Thoracic aorta (tissue), 2 donors: ENCODE results near the gene CMTM1. TPM values are rescaled to one million over a fixed set of nuclear protein-coding genes. Genes with fewer than 3 reads are reported as not detected.
"Not testable (repeated sequence)": the region's sequence is repeated elsewhere in the genome, so short reads cannot be mapped to it uniquely, and the experiment has no call there.

ENCODE experiments used
- ATAC-seq: fragments of 150-250 bp; one replicate; pipeline ENCODE4 v1.8.0; 2017; ENCODE audit warnings: low read depth; ENCODE audit not compliant: insufficient number of reproducible peaks, low FRiP score
- DNase-seq: peaks from one replicate; pipeline ENCODE4 v3.0.0-alpha.2; 2020; ENCODE audit warnings: low spot score
- H3K27ac ChIP-seq, 2 donors: fragments of 200-600 bp; sonication (generic); 1 replicate in 1 of 2; 2 replicates in 1 of 2; pipeline ENCODE4 v1.5.1; 2016; ENCODE audit warnings: mild to moderate bottlenecking in 2 of 2, moderate library complexity in 2 of 2
- H3K27me3 ChIP-seq: fragments of 200-600 bp; sonication (generic); replicated peaks from 2 replicates; pipeline ENCODE4 v1.6.0; 2016; ENCODE audit warnings: mild to moderate bottlenecking; ENCODE audit not compliant: insufficient read depth
- H3K36me3 ChIP-seq: fragments of 200-600 bp; sonication (generic); one replicate; pipeline ENCODE4 v1.5.1; 2016
- H3K4me1 ChIP-seq, 2 donors: fragments of 200-600 bp; sonication (generic); 1 replicate in 1 of 2; 2 replicates in 1 of 2; pipeline versions ENCODE4 v1.5.1 to v1.6.0; 2016; ENCODE audit warnings: low read depth in 2 of 2, mild to moderate bottlenecking in 1 of 2; ENCODE audit not compliant: control insufficient read depth in 1 of 2
- H3K4me3 ChIP-seq: fragments of 200-600 bp; sonication (generic); 2 replicates; pipeline ENCODE4 v1.5.1; 2016; ENCODE audit warnings: mild to moderate bottlenecking
- H3K9me3 ChIP-seq: fragments of 200-600 bp; sonication (generic); 2 replicates; pipeline ENCODE4 v1.5.1; 2016
- total RNA-seq, 2 donors: library from RNA; depleted of rRNA; stranded (reverse); fragments of >200 nt; gene quantifications; one replicate each; pipeline versions ENCODE4 v1.1.0 to v1.2.3, GENCODE V29; 2016
- TF ChIP-seq, protein P1 (sequence below): fragments of 200-600 bp; sonication (generic); IDR thresholded peaks from one replicate; pipeline ENCODE4 v1.5.1; 2019; ENCODE audit warnings: antibody characterized with exemption

CMTM1 gene
- total RNA-seq, 2 donors from 2014 or later, result 0.81 to 7.5 TPM

DNA sequence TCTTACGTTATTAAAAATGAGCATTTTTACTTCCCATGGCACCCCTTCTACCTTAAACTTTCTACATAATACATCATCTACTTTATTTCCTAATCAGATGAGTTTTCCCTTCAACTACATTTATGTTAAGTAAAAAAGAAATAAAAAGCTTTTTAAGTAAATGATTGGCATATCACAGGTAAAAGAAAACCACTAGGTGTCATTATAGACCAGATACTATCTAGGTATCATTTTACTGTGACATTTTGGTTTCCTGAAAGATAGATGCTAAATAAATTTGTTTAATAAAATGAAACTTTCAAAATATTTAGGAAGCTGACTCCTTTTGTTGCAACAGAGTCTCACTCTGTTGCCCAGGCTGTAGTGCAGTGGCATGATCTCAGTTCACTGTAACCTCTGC is 3.8 kb upstream of the CMTM1 start:
- ATAC-seq (no peak), DNase-seq (no peak)
- no peaks in the 10 kb centered on the region for H3K27me3 ChIP-seq
- no peak overlapping the region for H3K4me3 ChIP-seq
- no peaks in the 10 kb centered on the region for H3K9me3 ChIP-seq
- no peaks in the 10 kb centered on the region for H3K4me1 ChIP-seq
- no peak overlapping the region for H3K27ac ChIP-seq
- H3K36me3 ChIP-seq, result no peaks in the 10 kb centered on the region
- TF ChIP-seq, protein P1, sequence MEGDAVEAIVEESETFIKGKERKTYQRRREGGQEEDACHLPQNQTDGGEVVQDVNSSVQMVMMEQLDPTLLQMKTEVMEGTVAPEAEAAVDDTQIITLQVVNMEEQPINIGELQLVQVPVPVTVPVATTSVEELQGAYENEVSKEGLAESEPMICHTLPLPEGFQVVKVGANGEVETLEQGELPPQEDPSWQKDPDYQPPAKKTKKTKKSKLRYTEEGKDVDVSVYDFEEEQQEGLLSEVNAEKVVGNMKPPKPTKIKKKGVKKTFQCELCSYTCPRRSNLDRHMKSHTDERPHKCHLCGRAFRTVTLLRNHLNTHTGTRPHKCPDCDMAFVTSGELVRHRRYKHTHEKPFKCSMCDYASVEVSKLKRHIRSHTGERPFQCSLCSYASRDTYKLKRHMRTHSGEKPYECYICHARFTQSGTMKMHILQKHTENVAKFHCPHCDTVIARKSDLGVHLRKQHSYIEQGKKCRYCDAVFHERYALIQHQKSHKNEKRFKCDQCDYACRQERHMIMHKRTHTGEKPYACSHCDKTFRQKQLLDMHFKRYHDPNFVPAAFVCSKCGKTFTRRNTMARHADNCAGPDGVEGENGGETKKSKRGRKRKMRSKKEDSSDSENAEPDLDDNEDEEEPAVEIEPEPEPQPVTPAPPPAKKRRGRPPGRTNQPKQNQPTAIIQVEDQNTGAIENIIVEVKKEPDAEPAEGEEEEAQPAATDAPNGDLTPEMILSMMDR, result no peak

DNA sequence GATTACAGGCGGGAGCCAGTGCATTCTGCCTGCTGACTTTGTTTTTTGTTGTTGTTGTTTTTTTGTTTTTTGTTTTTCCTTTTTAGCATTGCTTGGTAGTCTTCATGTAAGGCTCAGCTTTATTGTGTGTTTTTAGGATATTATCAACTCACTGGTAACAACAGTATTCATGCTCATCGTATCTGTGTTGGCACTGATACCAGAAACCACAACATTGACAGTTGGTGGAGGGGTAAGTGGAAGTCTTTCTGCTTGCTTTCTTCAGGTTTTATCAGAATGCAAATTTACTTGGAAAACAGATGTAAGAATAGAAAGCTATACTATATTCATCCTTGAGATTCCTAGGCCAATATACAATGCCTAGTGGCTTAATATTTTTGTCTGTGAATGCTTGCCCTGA is 3.3 kb upstream of the CMTM1 start:
- ATAC-seq, result no peak
- H3K36me3 ChIP-seq, result no peaks in the 10 kb centered on the region
- H3K27ac ChIP-seq, result no peak overlapping the region
- DNase-seq, result no peak
- no peaks in the 10 kb centered on the region for H3K27me3 ChIP-seq
- TF ChIP-seq, protein P1, result no peak
- H3K4me1 ChIP-seq, result no peaks in the 10 kb centered on the region
- no peak overlapping the region for H3K4me3 ChIP-seq
- H3K9me3 ChIP-seq, result no peaks in the 10 kb centered on the region

DNA sequence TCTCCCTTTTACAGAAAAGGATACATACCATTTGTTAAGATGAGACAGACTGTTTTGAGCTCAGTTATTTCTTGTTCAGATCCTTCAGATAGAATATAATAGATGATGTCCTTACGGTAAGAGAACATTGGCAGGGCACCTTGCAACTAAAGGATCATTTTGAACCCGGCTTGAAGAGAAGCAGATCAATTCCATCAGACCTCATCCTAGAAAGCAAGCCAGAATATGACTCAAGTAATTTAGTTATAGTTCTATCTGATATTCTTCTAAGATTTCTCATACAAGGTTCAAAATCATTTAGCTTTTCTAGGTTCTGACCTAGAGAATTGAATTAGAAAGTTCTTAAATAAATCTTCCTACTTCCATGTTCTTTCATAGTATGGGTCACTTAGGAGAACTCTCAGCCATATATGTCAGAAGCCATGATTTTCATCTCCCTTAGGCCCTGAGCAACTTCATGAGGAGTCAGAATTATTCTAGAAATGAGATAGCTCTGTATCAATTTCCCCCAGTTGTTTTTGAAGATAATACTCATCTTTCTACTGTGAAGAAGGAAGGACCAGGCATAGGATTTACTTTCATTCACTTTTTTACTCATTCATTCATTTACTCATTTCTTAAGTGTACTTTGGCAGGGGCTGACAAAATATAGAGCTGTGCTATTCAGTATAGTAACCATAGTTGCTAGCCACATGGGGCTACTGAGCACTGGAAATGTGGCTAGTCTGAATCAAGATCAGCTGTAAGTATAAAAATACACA is 2.5 kb upstream of the CMTM1 start:
- no peak overlapping the region for H3K27ac ChIP-seq
- peaks cover 0 to 3% of the 10 kb centered on the region in 2 donors for H3K4me1 ChIP-seq
- TF ChIP-seq, protein P1, result no peak
- H3K4me3 ChIP-seq, result no peak overlapping the region
- ATAC-seq, result no peak
- H3K27me3 ChIP-seq, result no peaks in the 10 kb centered on the region
- H3K36me3 ChIP-seq, result no peaks in the 10 kb centered on the region
- no peak for DNase-seq
- H3K9me3 ChIP-seq, result no peaks in the 10 kb centered on the region

DNA sequence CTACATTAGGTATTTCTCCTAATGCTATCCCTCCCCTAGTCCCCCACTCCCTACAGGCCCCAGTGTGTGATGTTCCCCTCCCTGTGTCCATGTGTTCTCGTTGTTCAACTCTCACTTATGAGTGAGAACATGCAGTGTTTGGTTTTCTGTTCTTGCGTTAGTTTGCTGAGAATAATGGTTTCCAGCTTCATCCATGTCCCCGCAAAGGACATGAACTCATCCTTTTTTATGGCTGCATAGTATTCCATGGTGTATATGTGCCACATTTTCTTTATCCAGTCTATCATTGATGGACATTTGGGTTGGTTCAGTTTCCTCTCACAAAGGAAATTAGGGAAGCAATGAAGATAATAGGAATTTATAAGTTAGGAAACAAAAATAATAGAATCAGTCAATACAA is 1.0 kb downstream of the CMTM1 start:
- H3K36me3 ChIP-seq, H3K27ac ChIP-seq, H3K4me3 ChIP-seq, H3K9me3 ChIP-seq, ATAC-seq, DNase-seq, H3K27me3 ChIP-seq: not testable (repeated sequence)
- H3K4me1 ChIP-seq, result peaks cover 9 to 20% of the 10 kb centered on the region in 2 donors

DNA sequence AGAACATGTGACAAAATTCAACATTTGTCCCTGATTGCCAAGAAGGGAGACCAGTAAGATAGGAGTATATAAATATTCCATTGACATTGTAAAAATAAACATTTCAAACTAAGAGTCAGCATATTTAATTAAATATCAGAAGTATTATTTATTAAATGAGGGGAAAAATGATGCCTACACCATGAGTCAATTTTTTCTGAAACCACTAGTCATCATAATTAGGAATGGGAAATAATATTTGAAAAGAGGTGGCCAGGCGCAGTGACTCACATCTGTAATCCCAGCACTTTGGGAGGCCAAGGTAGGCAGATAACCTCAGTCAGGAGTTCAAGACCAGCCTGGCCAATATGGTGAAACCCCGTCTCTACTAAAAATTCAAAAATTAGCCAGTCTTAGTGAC is 2.1 kb downstream of the CMTM1 start:
- TF ChIP-seq, protein P1, result no peak
- no peak overlapping the region for H3K27ac ChIP-seq
- no peaks in the 10 kb centered on the region for H3K9me3 ChIP-seq
- no peak for DNase-seq
- no peak overlapping the region for H3K4me3 ChIP-seq
- no peak for ATAC-seq
- H3K4me1 ChIP-seq, result peaks cover 9 to 20% of the 10 kb centered on the region in 2 donors
- no peaks in the 10 kb centered on the region for H3K27me3 ChIP-seq
- no peaks in the 10 kb centered on the region for H3K36me3 ChIP-seq

DNA sequence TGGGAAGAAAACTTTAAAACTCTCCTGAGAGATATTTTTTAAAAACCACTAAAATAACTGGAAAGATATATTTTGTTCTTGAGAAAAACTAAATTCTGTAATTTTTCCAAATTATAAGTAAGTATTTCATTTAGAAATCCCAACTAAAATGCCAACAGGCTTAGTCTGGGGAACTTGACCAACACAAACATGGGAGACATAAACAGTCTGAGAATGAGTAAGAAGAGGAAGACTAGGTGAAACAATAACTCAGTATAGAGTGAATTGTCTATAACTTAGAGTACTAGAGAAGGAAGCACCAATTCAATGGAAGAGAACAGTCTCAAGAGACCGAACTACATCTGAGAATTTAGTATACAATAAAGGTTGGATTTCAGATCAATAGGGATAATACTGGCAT is 2.9 kb downstream of the CMTM1 start:
- no peak overlapping the region for H3K4me3 ChIP-seq
- H3K27ac ChIP-seq, result no peak overlapping the region
- DNase-seq (no peak), ATAC-seq (no peak)
- no peaks in the 10 kb centered on the region for H3K9me3 ChIP-seq
- no peaks in the 10 kb centered on the region for H3K36me3 ChIP-seq
- TF ChIP-seq, protein P1, result no peak
- H3K27me3 ChIP-seq, result no peaks in the 10 kb centered on the region
- peaks cover 9 to 20% of the 10 kb centered on the region in 2 donors for H3K4me1 ChIP-seq
